HG03159 (cell line): Measurements from ENCODE around the gene CYTH1.

Experiments used
- ATAC-seq: cut with Tn5 transposase; IDR thresholded peaks from one replicate; pipeline ENCODE4 v1.9.1; 2021; ENCODE audit warnings: mild to moderate bottlenecking, moderate library complexity; ENCODE audit not compliant: unreplicated experiment

The CYTH1 gene

DNA sequence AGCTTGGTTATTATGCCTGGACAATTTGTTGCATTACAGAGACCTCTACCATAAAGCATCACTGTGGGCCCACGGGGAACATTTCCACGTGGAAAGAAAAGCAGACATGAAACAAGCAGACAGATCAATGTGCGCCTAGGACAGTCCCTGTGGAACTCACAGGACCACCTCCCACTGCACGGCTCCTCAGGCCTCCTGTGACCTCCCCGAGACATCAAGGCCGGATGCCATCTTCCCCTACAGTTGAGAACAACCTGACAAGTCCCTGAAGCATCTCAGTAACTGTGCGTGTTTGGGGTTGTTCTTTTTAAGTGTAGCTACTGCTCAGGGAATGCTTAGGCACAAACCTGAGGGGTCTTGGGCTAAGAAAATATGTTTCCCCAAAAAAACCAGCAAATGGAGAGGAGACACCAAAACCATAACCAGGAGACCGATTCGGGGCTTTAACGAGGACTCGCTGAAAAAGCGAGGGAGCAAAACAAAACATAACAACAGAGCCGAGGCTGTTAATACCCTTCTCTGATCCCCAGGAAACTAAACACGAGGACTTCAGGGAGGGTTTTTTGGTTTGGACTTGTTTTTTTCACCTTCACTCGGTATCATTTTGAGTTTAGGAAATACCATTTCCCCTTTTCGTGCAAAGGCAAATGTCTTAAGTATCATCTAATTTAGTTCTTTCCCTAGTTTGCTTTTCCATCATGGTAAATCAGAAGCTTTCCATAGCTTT, 87.1 kb downstream of the CYTH1 start:
- no peak for ATAC-seq

DNA sequence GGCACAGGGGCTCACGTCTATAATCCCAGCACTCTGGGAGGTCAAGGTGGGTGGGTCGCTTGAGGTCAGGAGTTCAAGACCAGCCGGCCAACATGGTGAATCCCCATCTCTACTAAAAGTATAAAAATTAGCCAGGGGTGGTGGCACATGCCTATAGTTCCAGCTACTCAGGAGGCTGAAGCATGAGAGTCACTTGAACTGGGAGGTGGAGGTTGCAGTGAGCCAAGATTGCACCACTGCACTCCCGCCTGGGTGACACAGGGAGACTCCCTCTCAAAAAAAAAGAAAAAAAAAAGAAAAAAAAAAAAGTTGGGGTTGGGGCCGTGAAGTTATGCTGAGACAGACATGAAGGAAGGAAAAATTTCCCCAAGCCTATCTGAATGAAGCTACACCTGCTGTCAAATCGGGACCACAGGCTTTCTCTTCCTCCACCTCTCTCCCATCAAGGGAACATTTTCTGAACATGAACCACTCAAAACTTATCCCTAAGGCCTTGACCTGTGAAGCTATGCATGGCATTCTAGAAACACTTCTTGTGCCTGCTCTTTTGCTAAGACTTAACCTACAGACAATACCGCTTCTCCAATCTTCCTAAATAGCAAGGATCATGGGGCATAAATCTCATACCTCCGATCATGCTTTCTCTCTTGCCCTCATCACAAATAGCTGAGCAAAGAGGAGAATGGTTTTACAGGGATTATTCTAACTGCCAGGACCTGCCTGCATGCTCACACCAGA, 88.6 kb downstream of the CYTH1 start:
- no peak for ATAC-seq

DNA sequence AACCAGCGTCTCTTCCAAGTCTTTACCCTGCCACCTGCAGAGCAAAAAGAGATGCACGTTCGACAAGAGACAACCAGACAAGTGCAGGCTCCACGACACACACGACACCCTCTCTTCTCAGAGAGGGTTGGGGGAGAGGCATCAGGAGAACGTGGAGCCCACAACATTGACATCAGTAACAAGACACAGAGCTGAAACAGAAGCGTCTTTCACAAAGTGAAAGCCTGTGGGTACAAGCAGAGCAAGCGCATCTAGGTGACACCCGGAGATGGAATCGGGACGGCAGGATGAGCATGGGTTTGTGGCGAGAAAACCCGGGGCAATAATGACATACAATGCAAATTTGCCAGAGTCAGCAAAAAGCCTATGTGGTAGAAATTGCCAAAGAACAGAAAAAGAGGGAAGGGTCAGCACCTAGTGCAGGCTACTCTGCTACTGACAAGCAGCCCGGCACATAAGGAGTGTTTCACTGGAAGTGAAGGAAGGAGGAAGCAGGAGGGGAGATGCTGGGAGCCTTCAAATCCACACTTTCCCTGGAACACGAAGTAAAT, 89.5 kb downstream of the CYTH1 start:
- ATAC-seq, result no peak

DNA sequence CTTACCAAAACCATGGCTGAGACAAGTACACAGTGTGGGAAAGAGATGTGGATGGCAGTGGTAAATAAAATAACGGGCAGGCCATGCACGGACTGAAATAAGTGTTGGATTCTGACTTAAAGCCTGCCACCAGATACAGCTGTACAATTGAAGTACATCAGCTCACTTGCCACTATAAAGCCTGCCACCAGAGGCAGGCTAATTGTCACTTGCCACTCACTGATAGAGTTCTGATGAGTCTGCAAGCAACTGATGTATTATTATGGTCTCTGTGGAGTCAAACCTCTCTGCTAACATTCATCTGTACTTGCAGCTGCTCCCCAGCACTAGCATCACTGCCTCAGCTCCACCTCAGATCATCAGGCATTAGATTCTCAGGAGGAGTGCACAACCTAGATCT, 93.0 kb downstream of the CYTH1 start:
- ATAC-seq, result no peak

DNA sequence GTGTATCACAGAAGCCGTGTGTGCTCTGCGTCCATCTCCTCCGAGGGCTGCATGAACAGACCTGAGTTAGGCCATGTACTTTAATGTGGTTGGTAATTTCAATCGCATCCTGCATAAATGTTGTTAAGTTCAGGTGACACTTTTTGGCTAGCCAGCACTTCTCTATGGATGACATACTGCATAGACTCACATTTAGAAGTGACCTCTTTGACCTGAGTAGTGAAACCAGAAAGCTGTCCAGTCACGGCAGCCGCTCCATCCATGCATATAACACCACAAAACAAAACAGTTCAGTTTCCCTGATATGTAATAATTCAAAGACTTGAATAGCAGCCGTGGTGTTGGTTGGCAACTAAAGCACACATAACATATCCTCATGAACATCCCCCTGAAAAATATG, 94.1 kb downstream of the CYTH1 start:
- ATAC-seq, result no peak

DNA sequence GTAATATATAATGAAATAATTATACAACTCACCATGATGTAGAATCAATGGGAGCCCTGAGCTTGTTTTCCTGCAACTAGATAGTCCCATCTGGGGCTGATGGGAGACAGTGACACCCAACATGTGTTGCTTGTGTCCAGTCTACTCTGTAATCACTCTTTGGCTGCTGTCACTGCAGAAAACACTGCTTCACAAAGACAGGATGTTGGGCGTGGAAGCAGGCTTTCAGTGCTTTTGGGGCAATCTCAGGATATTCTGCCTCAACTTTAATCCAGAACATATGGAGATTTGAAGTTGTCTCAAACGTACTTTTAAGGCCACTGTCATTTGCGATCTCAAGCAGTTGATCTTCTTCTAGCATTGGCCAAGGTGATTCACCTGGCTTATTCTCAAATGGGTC, 94.9 kb downstream of the CYTH1 start:
- ATAC-seq, result no peak

DNA sequence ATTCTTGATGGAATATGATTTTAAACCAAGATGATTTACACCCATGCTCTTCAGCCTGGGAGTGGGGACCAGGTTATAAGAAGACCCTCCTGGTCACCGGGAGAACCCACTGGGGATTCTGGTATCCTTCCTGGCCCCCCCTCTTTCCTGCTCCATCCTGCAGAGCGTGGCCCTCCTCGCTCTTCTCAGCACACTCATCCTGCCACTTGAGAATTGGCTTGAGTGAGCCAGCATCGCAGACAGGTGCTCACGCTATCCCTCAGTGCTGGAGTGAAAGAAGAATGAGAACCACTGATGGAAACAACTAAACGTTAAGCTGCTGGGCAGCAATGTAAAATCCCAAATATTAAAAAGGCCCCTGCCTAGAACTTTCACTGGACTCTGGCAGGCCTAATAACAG, 98.0 kb downstream of the CYTH1 start:
- no peak for ATAC-seq

DNA sequence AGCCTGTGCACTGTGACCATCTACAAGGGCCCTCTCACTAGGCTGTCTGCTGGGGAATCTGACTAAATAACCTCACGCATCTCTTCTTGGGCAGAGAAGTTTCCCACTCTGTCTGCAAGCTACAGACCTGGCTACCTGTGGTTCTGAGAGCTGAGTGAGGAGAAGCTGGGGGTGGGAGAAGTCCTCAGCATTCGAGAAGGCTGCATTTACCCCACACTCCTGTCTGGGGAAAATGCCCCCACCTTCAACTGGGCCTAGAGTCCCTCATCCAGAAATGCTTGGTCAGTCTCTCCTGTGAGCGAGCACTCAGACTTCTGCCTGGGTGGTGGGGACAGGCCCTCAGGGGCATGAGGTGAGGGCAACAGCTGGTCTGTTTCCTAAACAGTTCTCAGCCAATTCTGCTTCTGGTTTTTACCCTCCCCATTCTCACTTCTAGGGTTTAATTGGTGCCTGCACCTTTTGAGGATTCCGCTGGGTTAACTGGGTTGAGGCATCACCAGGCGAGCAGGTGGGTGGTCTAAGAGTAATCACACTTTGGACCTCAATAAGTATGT, 98.6 kb downstream of the CYTH1 start:
- ATAC-seq, result no peak

DNA sequence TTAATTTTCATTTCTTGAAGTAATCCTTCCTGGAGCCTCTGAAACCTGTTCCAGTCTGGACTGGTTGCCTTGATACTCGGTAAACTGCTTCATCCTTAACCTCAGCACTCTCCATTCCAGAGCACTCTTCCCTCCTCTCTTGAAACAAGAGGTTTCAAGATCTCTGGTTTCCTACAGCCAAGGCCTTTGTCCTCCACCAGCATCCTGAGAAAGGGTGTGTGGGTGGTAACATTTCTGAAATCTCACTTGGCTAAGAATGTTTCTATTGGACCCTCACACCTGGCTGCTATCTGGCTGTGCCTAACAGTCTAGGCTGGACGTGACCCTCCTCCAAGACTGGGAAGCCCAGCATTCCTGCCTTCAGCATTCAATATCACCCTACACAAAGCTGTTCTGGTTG, 99.7 kb downstream of the CYTH1 start:
- no peak for ATAC-seq

DNA sequence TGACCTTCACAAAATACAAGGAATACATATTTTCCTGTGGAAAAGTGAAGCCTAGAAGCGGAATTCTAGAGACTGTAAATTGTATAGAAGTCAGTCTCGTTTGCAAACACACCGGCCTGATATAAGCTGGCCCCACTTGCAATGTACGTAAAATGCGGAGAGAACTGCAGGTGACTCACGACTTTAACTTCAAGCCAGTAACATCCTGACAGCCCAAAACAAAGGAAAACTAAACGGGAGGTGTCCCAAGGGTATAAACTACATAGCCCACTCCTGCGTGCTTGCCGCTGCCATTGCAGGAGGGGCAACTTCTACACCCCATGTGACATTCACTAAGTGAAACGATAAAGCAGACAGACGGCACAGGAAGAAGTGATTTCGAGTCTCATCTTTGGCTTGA, 101.6 kb downstream of the CYTH1 start:
- ATAC-seq, result no peak

DNA sequence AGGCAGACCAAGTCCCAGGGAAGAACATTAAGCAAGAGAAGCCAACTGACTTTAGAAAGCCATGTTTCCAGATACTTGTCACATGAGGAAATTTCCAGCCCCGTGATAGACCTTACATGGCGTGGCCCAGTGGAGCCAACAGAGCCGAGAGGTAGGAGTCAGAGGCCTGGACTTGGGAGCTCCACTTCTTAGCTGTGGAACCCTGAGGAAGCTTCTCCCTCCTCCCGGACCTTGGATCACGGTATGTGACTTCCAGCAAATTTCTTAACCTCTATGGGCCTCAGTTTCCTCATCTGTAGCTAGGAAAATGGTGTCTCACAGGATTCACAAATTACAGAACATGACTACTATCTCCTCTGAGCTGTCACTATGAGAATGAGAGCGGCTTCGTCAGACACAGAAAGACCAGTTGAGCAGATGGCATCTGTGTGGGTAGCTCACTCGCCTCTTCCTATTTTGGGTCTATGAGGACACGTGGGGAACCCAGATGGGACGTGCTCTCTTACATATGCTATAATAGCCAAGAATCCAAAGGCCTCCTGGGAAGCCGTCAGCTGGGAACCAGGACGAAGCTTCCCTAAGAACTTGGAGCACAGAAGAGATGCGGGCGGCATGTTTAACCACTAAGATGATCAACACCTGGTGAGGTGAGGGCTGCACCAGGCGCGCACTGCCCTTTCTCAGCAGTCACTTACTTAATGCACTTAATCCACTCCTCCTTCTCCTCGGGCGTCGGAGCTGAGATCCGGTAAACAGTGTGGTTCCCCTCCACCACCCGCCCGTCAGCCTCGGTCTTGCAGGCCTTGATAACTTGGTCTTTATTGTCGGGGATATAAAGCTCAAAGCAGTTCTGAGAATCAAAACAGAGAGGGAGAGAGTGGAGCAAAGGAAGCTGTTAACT, 102.3 kb downstream of the CYTH1 start:
- no peak for ATAC-seq

DNA sequence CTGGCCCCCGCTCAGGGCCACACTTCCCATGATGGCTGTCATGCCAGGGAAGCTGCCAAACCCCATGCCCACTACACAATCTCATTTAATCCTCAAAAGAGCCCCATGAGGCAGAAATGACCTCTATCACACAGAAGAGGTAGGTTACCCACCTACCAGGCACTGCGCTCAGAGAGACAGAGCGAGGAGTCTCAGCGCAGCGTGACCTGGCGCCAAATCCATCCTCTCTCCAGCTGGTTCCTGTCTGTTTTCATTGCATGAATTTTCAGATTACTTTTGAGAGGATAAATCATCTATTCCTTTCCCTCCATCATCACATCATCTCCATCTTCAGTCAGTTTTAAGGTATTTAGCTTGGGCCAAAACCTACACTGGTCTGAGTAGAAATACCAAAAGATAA, 103.4 kb downstream of the CYTH1 start:
- no peak for ATAC-seq

DNA sequence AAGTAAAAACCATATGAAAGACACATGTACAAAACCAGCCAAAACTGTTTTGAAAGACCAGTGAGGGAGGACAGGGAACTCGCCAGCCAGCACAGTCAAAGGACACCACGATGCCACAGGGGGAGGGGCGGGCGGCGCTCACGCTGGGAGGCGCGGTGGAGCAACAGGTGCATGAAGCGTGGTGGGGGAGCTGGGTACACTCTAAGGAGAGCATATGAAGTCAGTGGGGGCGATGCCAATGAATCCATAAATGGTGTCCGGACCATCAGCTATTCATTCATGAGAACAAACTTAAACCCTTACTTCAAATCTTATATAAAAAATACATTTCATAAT, 103.9 kb downstream of the CYTH1 start:
- no peak for ATAC-seq

DNA sequence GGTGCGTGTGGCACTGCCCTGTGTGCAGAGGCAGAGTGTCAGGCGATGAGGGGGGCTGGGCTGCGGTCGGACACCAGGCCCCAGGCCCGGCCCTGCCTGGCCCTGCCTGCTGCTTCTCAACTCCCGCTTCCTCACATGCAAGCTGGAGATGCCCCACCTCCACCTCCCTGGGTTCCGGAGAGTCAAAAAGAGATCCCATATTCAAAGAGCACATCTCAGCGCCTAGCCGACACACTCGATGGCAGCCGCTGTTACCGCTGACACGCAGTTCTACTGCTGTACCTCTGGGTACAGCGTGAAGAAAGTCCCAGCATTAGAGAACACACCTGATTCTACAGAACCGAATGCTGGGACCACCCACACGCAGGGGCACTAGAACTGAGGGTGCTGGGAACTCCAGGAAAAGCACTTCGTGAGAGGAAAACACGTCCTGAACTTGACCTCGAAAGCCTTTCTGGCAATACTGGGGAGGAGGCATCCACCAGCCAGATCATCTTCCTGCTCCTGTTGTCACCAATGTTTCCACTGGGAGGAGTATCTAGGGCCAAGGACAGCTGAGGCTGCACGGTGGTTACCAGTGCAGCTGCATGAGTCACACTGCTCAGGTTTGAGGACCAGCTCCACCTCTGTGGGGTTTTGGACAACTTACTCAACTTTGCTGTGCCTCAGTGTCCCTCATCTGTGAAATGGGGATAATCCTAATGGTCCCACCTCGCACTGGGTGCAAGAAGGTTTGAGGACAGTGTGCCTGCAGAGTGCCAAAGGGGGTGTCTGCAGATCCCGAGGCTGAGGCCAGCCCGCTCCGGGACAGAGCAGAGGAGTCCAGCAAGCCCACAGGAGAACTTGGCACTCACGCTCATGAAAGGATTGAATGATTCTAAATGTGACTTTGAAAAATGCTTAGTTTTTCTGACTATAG, 104.5 kb downstream of the CYTH1 start:
- no peak for ATAC-seq

DNA sequence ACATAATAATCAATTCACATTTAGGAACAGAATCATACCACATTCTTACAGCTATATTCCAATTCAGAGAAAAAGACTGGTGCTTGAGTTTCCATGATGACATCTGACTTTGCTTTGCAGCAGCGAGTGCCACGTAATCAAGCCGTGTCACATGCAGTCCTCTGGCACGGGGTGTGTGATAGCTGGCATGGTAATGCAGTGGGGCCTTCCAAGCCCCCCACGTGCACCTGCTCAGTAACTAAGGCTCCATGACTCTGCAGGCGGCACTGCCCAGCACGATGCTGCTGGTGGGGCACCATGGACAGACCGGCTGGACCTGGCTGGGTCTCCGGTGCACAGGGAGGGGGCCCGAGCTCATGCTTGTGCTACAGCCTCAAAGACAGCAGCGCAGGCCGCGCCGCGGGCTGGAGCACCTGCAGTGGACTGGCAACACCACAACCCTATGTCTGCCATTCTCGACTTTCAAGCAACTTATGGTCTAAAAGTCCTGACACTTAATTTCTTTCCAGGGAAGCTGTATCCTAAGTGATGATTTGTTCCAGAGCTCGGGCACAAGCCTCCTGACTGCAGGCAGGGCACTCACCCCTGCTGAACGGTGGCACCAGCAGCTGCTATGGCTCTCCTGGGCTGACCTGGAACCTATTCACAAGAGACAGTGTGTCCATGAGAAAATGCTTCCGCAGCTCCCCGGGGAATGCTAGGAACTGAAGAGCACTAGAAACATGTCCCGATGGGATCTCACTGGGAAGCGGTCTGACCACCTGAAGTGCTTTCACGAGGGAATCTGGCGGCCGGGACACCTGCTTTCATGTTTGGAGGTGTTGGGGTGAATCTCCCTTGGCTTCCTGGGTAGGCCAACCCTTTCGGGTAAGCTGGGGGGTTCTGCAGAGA, 105.4 kb downstream of the CYTH1 start:
- ATAC-seq, result no peak

DNA sequence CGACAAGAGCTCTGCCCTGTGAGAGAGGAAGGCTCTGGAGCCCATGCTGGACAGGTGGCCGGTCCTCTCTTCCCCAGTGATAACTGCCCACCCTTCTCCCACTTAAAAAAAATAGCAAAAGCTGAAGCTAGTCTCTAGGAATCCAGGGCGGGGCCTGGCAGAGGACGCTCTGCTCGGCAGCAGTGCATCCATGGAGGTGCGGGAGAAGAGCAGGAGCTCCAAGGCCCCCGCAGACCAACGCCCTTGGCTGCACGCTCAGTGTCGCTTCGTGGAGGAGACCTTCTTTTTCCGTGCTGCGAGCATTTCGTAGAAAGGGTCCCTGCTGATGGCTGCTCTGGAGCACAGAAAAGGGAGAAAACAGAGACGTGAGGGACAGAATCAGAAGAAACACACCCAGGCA, 106.2 kb downstream of the CYTH1 start:
- no peak for ATAC-seq

DNA sequence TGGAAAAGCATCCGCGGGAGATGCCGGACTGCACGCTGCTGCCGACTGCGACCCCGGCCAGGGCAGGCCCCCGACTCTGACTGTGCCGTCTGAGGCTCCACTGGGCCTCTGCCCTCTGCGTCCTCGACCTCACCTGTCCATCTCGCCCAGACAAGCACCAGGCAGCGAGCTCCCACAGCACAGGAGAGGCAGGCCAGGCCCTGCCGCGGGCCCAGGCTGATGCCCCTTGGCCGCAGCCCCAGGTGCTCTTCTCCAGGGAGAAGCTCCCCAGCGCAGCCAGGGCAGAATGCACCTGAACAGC, 106.8 kb downstream of the CYTH1 start:
- no peak for ATAC-seq

DNA sequence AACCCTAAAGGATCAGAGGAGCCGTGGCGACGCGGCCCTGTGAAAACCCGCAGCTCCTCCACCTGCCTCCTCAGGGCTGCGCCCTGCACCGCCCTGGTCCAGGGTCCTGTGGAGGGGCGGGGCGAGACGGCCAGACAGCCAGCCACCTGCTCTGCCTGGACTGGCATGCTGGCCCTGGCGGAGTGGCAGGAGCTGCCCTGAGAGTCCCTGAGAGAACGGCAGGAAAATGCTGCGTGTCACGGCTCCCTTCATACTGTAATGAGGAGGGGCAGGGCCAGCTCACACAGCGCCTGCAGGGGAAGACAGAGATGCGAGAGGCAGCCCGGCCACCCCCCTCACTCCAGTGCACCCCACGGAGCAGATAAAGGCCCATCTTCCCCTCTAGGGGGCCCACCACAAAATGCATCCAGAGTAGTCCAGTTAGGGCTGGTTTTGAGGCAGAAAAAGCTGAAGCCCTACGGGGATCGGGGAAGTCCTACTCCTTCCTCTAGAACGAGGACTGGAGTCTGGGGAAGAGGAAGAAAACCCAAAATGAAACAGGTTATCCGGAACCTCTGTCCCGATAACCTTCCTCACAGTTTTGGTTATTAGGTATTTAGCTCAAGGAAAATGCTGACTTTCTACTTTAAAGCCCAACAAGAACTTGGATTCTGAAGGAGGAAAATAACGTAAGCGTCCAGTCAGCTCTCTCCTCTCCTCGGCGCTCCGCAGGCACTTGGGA, 107.3 kb downstream of the CYTH1 start:
- ATAC-seq, result no peak

DNA sequence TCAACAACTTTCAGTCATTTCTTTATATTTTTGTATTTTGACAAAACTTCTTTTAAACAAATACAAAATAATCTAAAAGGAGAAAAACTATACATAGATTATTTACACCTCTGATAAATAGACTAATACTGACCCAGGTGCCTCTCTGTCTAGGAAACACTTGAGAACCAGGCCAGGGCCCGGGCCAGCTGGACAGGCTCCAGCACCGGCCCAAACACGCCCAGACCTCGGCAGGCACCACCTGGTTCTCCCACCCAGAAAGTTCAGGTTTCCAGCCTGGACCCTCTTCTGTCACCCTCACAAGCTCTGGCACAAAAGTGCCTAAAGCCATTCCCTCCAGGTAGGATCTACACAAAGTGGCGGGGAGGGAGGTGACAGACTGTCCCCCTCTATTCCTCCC, 107.9 kb downstream of the CYTH1 start:
- ATAC-seq, result no peak
